Raji (cell line): Measurements from ENCODE around the gene SLAMF9.

Source experiments
- POLR2A ChIP-seq: IDR thresholded peaks from 2 replicates; pipeline ENCODE4 v1.6.1; 2011; ENCODE audit warnings: low read depth, low read length, control low read depth; ENCODE audit not compliant: insufficient read depth

Gene SLAMF9

GRCh38 chr1:159941591-159942560 is 12.2 kb downstream of the SLAMF9 start:
- TF ChIP-seq POLR2A, result no peak

DNA sequence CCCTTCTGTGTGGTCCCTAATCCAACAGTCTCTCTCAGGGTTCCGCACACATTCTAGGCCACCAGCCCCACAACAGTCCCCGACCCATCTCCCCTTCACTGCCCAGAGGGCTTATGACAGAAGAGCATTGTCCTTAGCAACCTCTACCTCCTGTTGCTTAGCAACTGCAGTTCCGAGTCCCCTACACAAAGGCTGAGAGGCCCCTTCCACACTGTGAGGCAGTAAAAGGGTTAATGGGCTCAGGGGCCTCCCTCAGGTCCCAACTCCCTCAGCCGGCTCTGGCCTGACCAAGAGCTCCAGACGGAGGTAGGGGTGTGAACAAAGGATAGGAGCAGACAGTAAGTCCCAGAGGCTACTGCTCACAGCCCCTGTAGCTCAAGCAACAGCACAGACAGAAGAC is 12.9 kb downstream of the SLAMF9 start:
- no peak for TF ChIP-seq POLR2A

DNA sequence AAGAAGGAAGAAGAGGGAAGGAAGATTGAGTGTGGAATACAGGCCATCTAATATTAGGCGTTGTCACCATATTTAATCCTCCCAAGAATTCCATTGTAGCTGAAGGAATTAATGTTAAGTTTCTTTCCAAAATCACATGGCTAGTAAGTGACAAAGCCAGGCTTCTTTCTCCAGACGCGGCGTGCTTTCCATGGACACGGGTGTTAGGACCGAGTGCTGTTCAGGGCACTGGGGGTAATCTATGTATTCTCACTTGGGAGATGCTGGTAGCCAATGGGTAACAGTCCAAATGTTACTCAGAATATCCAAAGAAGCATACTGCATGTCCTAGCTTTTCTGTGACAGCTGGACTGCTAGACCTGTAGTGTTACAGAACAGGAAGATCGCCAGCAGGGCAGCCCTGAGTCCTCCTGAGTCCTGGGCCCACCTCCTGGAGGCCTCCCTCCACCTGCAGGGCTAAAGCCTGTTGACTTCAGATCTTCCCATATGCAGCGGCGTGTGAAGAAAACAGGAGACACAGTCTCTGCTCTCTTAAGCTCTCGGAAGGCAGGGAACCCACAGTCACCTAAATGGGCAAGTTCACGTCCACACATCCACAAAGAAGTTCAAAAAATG is 13.9 kb downstream of the SLAMF9 start:
- no peak for TF ChIP-seq POLR2A

GRCh38 chr1:159939678-159940002 is 14.4 kb downstream of the SLAMF9 start:
- no peak for TF ChIP-seq POLR2A

DNA sequence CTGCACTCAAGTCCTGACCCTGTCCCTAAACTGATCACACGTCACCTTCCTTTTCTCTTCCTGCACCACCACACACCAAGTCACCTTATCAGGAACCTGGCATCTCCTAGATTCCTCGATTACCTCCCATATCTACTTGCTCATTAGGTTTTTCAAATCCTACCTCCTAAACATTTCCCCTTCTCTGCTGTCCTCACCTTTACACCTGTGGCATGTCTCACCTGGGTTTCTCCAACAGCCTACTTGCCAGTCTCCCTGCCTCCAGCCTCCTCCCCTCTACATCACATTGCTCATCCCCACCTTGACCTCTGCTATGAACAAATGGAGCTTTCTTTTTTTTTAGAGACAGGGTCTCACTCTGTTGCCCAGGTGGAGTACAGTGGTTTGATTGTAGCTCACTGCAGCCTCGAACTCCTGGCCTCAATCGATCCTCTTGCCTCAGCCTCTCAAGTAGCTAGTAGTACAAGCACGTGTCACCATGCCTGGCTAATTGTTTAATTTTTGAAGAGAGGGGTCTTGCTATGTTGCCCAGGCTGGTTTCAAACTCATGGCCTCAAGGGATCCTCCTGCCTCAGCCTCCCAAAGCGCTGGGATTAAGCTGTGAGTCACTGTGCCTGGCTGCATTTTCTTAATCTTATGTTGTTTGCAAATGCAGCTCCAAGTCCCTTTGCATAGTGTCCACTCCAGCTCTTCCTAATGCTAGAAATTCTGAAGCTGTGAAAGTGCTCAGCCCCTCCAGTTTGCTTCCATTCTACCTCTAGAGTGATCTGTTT is 14.9 kb downstream of the SLAMF9 start:
- no peak for TF ChIP-seq POLR2A

DNA sequence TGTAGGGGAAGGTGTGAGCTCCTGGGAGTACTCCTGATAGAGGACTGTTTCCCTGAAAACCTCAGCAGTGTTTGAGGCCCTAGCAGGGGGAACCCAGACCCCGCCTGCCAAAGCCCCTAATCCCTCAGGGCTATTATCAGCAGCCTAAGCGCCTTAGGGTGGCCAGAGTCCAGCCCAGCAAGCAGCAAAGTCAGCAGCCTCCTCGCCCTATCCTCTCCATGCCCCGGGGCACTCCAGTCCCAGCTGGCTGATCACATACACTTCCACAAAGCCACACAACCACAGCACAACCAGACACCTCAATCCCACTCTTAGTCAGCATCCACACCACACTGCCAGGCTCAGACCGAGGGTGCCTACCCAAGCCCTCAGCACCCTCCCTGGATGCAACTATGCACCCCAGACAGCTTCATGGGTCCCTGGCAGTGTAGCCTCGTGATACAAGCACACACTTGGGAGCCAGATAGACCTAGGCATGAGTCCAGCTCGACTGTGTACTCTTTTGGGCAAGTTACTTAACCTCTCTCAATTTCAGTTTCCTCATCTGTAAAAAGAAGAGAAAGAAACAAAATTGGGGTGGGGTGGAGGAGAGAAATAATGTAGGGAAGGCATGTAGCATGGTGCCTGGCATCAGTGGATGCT is 15.7 kb downstream of the SLAMF9 start:
- TF ChIP-seq POLR2A, result no peak

GRCh38 chr1:159937054-159937750 is 16.8 kb downstream of the SLAMF9 start:
- TF ChIP-seq POLR2A, result no peak

DNA sequence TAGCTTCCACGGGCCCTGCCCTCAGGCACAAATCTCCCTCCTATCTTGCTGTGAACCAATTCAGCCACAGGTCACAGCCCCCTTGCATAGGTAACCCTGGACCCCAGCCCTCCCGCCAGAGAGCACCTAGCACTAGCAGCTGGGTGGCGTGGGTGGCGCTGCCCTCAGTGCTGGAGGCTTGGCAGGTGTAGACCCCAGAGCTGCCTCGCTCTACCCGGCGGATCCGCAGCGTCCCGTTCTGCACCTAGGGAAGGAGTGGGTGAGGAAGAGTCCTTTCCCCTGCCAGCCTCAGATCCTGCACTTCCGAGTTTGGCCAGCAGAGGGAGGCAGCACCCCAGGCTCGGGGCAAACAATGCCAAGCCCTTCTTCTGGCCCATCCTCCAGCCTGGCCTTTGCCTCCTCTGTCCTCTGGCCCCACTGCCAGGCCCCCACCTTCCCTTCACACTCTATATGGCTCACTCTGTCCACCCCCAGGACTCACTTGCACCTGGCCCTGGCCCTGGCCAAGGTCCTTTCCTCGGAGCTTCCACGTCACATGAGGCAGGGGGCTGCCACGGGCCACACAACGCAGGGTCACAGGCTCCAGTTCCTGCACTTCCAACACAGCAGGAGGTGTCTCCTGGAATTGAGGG is 17.6 kb downstream of the SLAMF9 start:
- no peak for TF ChIP-seq POLR2A

DNA sequence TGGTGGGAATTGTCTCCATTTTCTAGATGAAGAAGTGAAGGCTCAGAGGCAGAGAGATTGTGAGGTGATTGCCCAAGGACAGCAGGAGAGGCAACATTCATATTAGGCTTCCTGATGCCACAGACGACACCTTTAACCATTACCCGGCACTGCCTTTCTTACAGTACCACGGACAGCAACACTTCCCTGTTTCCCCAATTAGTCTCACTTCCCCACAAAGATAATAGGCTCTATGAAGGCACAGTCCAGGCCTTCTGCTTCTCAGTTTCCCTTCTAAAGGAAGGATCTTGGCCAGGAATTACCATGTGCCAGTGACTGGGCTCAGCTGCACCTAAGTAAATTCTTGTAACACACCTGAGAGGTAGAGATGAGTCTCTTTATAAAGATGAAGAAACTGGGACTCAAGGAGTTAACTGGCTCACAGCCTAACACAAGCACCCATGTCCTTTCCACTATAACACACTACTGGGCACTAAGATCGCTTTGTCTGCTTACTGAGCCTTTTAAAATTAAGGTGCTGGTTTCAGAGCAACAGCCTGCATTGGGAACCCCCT is 18.2 kb downstream of the SLAMF9 start:
- no peak for TF ChIP-seq POLR2A

- no peak for TF ChIP-seq POLR2A
These were observed 18.7 kb downstream of the SLAMF9 start for GRCh38 chr1:159935305-159935704.

DNA sequence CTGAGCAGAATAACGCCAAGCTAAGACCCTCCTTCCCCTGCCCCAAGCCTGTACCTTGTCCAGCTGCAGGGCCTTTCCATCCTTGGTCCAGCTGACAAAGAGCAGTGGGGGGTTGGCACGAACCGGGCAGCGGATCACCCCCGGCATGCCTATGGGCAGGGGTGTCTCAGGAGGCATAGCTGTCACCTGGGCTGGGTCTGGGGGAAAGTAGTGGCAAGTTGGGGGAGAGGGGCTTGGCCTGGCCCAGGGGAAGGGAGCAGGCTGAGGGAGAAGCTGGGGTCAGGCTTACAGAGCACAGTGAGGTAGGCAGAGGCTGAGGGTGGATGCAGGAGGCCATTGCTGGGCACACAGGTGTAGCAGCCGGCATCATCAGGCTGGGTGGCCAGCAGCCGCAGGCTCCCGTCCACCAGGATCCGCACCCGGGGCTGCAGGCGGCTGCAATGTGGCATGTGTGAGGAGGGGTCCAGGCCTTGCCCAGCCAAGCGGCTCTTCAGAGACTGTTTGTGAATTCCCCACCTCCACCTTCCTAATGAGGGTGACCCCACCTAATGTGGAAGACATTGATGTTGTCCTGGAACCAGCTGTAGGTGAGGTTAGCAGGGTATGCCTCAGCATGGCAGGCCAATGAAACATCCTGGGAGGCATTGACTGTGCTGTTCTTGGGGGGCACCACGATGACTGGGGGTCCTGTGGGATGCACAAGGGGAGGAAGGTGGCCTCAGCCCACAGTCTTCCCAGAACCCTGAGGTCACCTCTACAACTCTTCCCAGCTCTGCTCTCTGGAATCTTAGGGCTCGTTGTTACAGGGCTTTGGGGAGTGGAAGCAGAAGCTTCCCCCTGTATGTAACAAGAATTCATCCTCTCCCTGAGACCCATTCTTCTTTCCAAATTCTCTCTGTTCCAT is 19.6 kb downstream of the SLAMF9 start:
- TF ChIP-seq POLR2A, result no peak

- TF ChIP-seq POLR2A, result no peak
These were observed 20.7 kb downstream of the SLAMF9 start for GRCh38 chr1:159933347-159933746.
